Measurements from ENCODE around the gene FAM13B. TPM values are rescaled to one million over a fixed set of nuclear protein-coding genes. Genes with fewer than 3 reads are reported as not detected.
"Not testable (repeated sequence)": the region's sequence is repeated elsewhere in the genome, so short reads cannot be mapped to it uniquely, and the experiment has no call there.

FAM13B gene
- total RNA-seq, 4 donors from 2014 or later, result 10.4 to 37.7 (median 20.2) TPM

DNA sequence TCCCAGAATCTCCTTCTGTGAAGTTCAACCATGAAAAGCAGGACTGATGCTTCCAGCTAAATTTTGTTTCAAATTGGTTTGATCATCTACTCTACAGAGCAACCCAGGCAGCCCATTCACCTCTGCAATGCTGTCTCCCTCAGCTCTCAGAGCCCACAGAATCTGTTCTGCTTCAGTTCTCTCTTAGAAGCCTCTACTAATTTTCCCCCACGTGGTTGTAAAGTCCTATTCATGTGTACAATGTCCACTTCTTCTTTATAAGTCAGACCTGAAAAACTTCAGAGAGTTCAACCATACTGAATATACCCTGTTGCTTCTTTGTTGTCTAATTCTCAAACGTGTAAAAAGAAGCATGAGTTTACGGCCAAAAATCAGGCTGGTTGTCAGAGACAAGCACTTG lies 21.3 kb upstream of the FAM13B start:
- H3K27ac ChIP-seq, result no peak overlapping the region
- no peaks in the 10 kb centered on the region for H3K9me3 ChIP-seq
- no peaks in the 10 kb centered on the region for H3K27me3 ChIP-seq
- H3K4me3 ChIP-seq, result no peak overlapping the region
- H3K36me3 ChIP-seq, result no peaks in the 10 kb centered on the region
- 39% methylated on average over 3 of the region's 3 CpGs for WGBS
- no peak for TF ChIP-seq POLR2AphosphoS5 (IDR thresholded peaks at IDR 0.05)
- DNase-seq (ENCODE audit: low spot score in 2 of 2), result no peak
- no peaks in the 10 kb centered on the region for H3K4me1 ChIP-seq

DNA sequence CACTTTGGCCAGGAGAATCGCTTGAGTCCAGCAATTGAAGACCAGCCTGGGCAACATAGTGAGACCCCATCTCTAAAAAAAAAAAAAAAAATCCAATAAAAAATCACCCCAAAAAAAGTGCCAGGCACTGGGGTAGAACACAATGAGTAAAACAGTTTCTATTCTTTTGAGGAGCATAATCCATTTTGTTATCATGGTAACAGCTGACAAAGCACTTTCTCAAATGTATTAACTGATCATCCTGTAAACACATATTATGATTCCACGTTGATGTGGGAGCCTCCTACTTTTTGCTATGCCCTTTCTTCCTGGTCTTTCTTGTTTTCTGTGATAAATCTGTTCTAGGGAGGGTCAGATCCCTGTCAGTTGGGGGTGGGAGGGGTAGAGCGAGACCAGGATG lies 20.7 kb upstream of the FAM13B start:
- DNase-seq (ENCODE audit: low spot score in 2 of 2), result no peak
- no peak overlapping the region for H3K4me3 ChIP-seq
- no peaks in the 10 kb centered on the region for H3K27me3 ChIP-seq
- H3K36me3 ChIP-seq, result no peaks in the 10 kb centered on the region
- no peak for TF ChIP-seq EP300 (IDR thresholded peaks at IDR 0.05)
- no peak for TF ChIP-seq POLR2A (IDR thresholded peaks at IDR 0.05)
- TF ChIP-seq, protein P1, sequence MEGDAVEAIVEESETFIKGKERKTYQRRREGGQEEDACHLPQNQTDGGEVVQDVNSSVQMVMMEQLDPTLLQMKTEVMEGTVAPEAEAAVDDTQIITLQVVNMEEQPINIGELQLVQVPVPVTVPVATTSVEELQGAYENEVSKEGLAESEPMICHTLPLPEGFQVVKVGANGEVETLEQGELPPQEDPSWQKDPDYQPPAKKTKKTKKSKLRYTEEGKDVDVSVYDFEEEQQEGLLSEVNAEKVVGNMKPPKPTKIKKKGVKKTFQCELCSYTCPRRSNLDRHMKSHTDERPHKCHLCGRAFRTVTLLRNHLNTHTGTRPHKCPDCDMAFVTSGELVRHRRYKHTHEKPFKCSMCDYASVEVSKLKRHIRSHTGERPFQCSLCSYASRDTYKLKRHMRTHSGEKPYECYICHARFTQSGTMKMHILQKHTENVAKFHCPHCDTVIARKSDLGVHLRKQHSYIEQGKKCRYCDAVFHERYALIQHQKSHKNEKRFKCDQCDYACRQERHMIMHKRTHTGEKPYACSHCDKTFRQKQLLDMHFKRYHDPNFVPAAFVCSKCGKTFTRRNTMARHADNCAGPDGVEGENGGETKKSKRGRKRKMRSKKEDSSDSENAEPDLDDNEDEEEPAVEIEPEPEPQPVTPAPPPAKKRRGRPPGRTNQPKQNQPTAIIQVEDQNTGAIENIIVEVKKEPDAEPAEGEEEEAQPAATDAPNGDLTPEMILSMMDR (IDR thresholded peaks at IDR 0.05), result no peak
- no peak for TF ChIP-seq POLR2AphosphoS5 (IDR thresholded peaks at IDR 0.05)
- no peaks in the 10 kb centered on the region for H3K9me3 ChIP-seq
- H3K27ac ChIP-seq, result no peak overlapping the region
- H3K4me1 ChIP-seq, result no peaks in the 10 kb centered on the region
- WGBS, result 73% methylated on average over 3 of the region's 3 CpGs

- not testable (repeated sequence) for H3K4me1 ChIP-seq; DNase-seq (ENCODE audit: low spot score in 2 of 2)
- WGBS, result 100% methylated on average over 1 of the region's 1 CpG
Observed at GRCh38 chr5:138052718-138053117, 19.8 kb upstream of the FAM13B start.

GRCh38 chr5:138051441-138052296 lies 18.8 kb upstream of the FAM13B start:
- Histone ChIP-seq H3K4me1 (no peaks in the 10 kb centered on the region), H3K9me3 (no peaks in the 10 kb centered on the region), H3K27me3 (no peaks in the 10 kb centered on the region), H3K36me3 (no peaks in the 10 kb centered on the region), H3K4me3 (no peak overlapping the region), H3K27ac (no peak overlapping the region)
- no peak for TF ChIP-seq POLR2A (IDR thresholded peaks at IDR 0.05)
- no peak for TF ChIP-seq POLR2AphosphoS5 (IDR thresholded peaks at IDR 0.05)
- TF ChIP-seq, protein P1 (IDR thresholded peaks at IDR 0.05), result no peak
- no peak for TF ChIP-seq EP300 (IDR thresholded peaks at IDR 0.05)
- DNase-seq (ENCODE audit: low spot score in 2 of 2), result no peak
- 59% methylated on average over 9 of the region's 9 CpGs for whole genome bisulfite sequencing

More at GRCh38 chr5:138052718-138053117, 19.8 kb upstream of the FAM13B start:
- not testable (repeated sequence) for H3K36me3 ChIP-seq, H3K4me3 ChIP-seq, H3K27ac ChIP-seq, H3K27me3 ChIP-seq, H3K9me3 ChIP-seq

DNA sequence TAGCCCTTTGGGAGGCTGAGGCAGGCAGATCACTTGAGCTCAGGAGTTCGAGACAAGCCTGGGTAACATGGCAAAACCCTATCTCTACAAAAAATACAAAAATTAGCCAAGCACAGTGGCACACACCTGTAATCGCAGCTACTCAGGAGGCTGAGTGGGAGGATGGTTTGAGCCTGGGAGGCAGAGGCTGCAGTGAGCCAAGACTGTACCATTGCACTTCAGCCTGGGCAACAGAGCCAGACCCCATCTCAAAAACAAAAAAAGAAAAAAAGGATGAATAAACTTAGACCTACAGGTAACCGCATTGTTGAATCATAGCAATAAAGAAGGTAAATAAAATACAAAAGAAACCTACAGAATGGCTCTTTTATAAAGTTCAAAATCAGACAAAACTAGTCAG lies 12.4 kb upstream of the FAM13B start:
- DNase-seq (ENCODE audit: low spot score in 2 of 2); H3K4me1 ChIP-seq; H3K36me3 ChIP-seq; H3K9me3 ChIP-seq; H3K4me3 ChIP-seq; H3K27me3 ChIP-seq; H3K27ac ChIP-seq: not testable (repeated sequence)
- WGBS, result 95% methylated on average over 3 of the region's 3 CpGs

DNA sequence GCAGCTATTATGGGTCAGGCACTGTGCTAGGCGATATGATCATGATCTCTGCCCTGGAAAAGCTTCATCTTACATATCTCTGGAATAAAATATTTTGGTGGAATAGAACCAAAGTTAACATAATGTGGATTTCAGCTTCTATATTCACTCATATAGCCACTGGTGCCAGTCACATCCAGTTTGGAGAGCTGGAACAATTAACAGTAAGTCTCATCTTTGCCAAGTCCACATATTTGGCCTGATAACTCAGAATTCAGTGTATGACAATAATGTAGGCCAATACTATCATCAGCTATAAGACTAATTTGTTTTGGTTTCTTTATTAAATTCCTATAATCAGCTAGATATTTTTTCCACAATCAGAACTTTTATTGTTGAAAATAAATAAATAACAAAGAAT lies 5.9 kb upstream of the FAM13B start:
- peaks cover 8% of the 10 kb centered on the region for H3K4me1 ChIP-seq
- no peak for DNase-seq (ENCODE audit: low spot score in 2 of 2)
- no peaks in the 10 kb centered on the region for H3K36me3 ChIP-seq
- 70% methylated on average over 1 of the region's 1 CpG for WGBS
- no peak overlapping the region for H3K4me3 ChIP-seq
- H3K27me3 ChIP-seq, result no peaks in the 10 kb centered on the region
- no peak overlapping the region for H3K27ac ChIP-seq
- H3K9me3 ChIP-seq, result no peaks in the 10 kb centered on the region
- no peak for TF ChIP-seq POLR2A (IDR thresholded peaks at IDR 0.05)
- no peak for TF ChIP-seq POLR2AphosphoS5 (IDR thresholded peaks at IDR 0.05)
- TF ChIP-seq EP300 (IDR thresholded peaks at IDR 0.05), result no peak
- TF ChIP-seq, protein P1 (IDR thresholded peaks at IDR 0.05), result no peak

Data from suprapubic skin (tissue), 4 donors.